H1 (cell line): ENCODE measurements around the gene RAB1A. TPM values are rescaled to one million over a fixed set of nuclear protein-coding genes. Genes with fewer than 3 reads are reported as not detected.

ENCODE experiments used
- CHD7 ChIP-seq: fragments of 300-600 bp; sonication (generic); IDR thresholded peaks from 2 replicates; pipeline ENCODE4 v1.7.1; 2012; ENCODE audit warnings: low read length, moderate library complexity, mild to moderate bottlenecking, inconsistent platforms; ENCODE audit not compliant: insufficient replicate concordance
- CTBP2 ChIP-seq: IDR thresholded peaks from 2 replicates; pipeline ENCODE4 v1.7.0; 2011; ENCODE audit warnings: borderline replicate concordance, mild to moderate bottlenecking, moderate library complexity, mixed read lengths, low read length; ENCODE audit not compliant: insufficient read depth, insufficient read length
- CTCF ChIP-seq, 3 experiments: IDR thresholded peaks; 1 replicate in 2 of 3; 2 replicates in 1 of 3; pipeline versions ENCODE4 v1.5.1 to v1.6.1; 2011; ENCODE audit warnings: low read length in 3 of 3, mild to moderate bottlenecking in 3 of 3, inconsistent platforms in 2 of 3, low read depth in 1 of 3, moderate library complexity in 1 of 3; ENCODE audit not compliant: insufficient read depth in 1 of 3; ENCODE audit errors: control extremely low read depth in 1 of 3
- SRF ChIP-seq: IDR thresholded peaks from 2 replicates; pipeline ENCODE4 v1.6.1; 2011; ENCODE audit warnings: mild to moderate bottlenecking, low read depth, low read length, moderate library complexity
- TAF7 ChIP-seq: optimal IDR thresholded peaks from 2 replicates; pipeline ENCODE3; 2011; ENCODE audit warnings: low read depth, mild to moderate bottlenecking, inconsistent platforms, low read length, moderate library complexity, borderline replicate concordance
- polyA plus RNA-seq, 7 experiments: library from polyadenylated mRNA; depleted of rRNA in 3 of 7; stranded (reverse) in 5 of 7; unstranded in 2 of 7; fragments of >200 nt in 5 of 7; fragments of 200-250 nt in 2 of 7; gene quantifications; 1 replicate in 5 of 7; 2 replicates in 1 of 7; 4 replicates in 1 of 7; pipeline versions ENCODE4 v1.2.1 to v1.2.3, GENCODE V29; 2011 to 2013; ENCODE audit warnings: missing spikeins in 2 of 7, mixed read lengths in 2 of 7
- total RNA-seq: library from RNA; stranded (reverse); fragmentation: NEBNext Ultra II Directional; extraction: Animal tissue kit (Norgen Biotek cat#: 25700); gene quantifications from 2 replicates; pipeline ENCODE4 v1.2.1, GENCODE V29; 2021
- TF ChIP-seq, protein P1 (sequence below): IDR thresholded peaks from 2 replicates; pipeline ENCODE4 v1.6.1; 2012; ENCODE audit warnings: low read length, inconsistent platforms

Gene RAB1A
- total and polyA plus RNA-seq, 2 of the 8 experiments (the other 6 are each of a cell fraction or from before 2014, with no cell fraction given): 77.9 to 120 TPM

- TF ChIP-seq CHD7 (no peak), SRF (no peak), CTBP2 (no peak), TAF7 (no peak), CTCF (IDR thresholded peaks at IDR 0.05; ENCODE audit: control extremely low read depth in 1 of 3, insufficient read depth in 1 of 3, low read depth in 1 of 3, low read length in 3 of 3) (no peak)
- TF ChIP-seq, protein P1, sequence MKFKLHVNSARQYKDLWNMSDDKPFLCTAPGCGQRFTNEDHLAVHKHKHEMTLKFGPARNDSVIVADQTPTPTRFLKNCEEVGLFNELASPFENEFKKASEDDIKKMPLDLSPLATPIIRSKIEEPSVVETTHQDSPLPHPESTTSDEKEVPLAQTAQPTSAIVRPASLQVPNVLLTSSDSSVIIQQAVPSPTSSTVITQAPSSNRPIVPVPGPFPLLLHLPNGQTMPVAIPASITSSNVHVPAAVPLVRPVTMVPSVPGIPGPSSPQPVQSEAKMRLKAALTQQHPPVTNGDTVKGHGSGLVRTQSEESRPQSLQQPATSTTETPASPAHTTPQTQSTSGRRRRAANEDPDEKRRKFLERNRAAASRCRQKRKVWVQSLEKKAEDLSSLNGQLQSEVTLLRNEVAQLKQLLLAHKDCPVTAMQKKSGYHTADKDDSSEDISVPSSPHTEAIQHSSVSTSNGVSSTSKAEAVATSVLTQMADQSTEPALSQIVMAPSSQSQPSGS: no peak
- TF ChIP-seq, all 59 proteins: peak for 0
Observed at GRCh38 chr2:65059071-65059470, 70.8 kb downstream of the RAB1A start (continued).
